ENCODE data around the gene F10. TPM values are rescaled to one million over a fixed set of nuclear protein-coding genes. Genes with fewer than 3 reads are reported as not detected.

The F10 gene
- total RNA-seq, 2 experiments from 2014 or later = not detected

GRCh38 chr13:113171250-113172125, 48.9 kb downstream of the F10 start:
- CTCF ChIA-PET = no interaction called here
- Mint-ChIP-seq H3K9me3 (peaks cover 9% of the 10 kb centered on the region), H3K27me3 (ENCODE audit: low read depth) (no peaks in the 10 kb centered on the region), H3K27ac (no peak overlapping the region), H3K36me3 (ENCODE audit: low read depth) (peaks cover 45% of the 10 kb centered on the region), H3K4me3 (no peak overlapping the region), H3K4me1 (ENCODE audit: low read depth) (peaks cover 8% of the 10 kb centered on the region)
- intact Hi-C loops (cut with micrococcal nuclease) = no loop called here
- DNase-seq = no peak

DNA sequence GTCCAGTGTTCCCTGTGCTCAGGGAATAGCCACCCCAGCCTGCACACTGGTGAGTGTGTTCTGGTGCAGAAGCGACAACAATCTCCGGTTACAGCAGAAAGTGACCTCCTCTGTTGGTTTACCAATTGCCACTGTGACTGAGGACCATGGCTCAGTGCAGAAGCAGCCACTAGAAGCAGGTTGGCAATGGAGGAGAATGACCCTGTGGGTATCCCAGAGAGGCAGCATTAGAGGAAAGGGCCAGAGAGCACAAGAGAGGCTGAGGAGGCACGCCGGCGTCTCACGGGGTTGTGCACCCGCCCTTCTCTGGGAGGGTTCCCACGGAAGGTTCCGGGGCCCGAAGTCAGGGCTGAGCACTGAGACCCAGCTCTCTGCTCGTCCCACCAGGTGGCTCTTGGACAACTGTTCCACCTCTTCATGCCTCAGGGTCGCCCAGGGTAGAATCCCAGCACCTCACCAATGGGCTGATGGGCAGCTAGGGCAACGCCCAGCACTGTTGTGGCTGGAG, 49.9 kb downstream of the F10 start:
- CTCF ChIA-PET = no interaction called here
- DNase-seq = no peak
- intact Hi-C loops (cut with micrococcal nuclease) = no loop called here
- H3K36me3 Mint-ChIP-seq (ENCODE audit: low read depth) = peaks cover 43% of the 10 kb centered on the region
- H3K4me1 Mint-ChIP-seq (ENCODE audit: low read depth) = peaks cover 8% of the 10 kb centered on the region
- H3K27me3 Mint-ChIP-seq (ENCODE audit: low read depth) = no peaks in the 10 kb centered on the region
- H3K9me3 Mint-ChIP-seq = peaks cover 9% of the 10 kb centered on the region
- H3K27ac Mint-ChIP-seq = no peak overlapping the region
- no peak overlapping the region for H3K4me3 Mint-ChIP-seq

GRCh38 chr13:113176280-113176679, 53.7 kb downstream of the F10 start:
- Mint-ChIP-seq H3K4me3 (no peak overlapping the region), H3K9me3 (peaks cover 2% of the 10 kb centered on the region), H3K36me3 (ENCODE audit: low read depth) (peaks cover 41% of the 10 kb centered on the region), H3K4me1 (ENCODE audit: low read depth) (peaks cover 17% of the 10 kb centered on the region), H3K27me3 (ENCODE audit: low read depth) (no peaks in the 10 kb centered on the region), H3K27ac (peak overlapping the region; percentile 82)
- CTCF ChIA-PET = no interaction called here
- DNase-seq = peak; percentile 45
- intact Hi-C loops (cut with micrococcal nuclease) = no loop called here

- DNase-seq = no peak
- CTCF ChIA-PET = no interaction called here
- peaks cover 39% of the 10 kb centered on the region for H3K36me3 Mint-ChIP-seq (ENCODE audit: low read depth)
- intact Hi-C loops (cut with micrococcal nuclease) = no loop called here
- H3K4me1 Mint-ChIP-seq (ENCODE audit: low read depth) = peaks cover 17% of the 10 kb centered on the region
- no peak overlapping the region for H3K27ac Mint-ChIP-seq
- no peaks in the 10 kb centered on the region for H3K27me3 Mint-ChIP-seq (ENCODE audit: low read depth)
- H3K9me3 Mint-ChIP-seq = peaks cover 2% of the 10 kb centered on the region
- no peak overlapping the region for H3K4me3 Mint-ChIP-seq
Observed at GRCh38 chr13:113176822-113177221, 54.2 kb downstream of the F10 start.

DNA sequence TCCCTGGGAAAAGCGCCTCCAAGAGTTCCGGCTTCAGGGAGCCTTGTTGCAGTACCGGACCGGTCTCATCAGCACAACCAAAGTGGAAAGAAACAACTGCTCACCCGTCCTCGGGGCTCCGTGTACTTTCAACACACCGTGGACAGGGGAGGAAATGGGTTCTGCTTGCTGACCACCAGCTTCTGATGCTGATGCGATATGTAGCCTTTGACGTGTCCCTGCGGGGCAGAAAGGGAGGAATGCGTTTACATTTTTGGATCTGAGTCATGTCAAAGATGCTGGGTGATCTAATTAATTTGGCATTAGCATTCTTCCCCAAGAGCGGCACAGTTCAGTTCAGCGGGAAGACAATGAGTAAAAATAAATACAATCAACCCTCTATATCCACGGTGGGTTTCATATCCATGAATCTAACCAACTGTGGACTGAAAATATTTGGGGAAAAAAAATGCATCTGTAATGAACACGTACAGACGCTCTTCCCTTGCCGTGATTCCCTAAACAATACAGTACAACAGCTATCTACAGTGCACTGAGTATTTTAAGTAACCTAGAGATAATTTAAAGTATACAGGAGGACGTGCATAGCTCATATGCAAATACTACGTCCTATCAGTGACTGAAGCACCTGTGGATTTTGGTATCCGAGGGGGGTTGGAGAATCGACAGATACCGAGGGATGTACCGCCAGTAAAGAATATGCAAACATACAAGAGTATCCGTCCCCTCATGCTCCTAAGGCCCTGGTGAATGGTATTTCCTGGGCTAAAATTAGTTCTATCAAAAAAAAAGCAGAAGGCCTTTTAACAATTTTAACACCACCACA, 55.7 kb downstream of the F10 start:
- DNase-seq = no peak
- Mint-ChIP-seq H3K9me3 (peaks cover 2% of the 10 kb centered on the region), H3K4me3 (no peak overlapping the region), H3K4me1 (ENCODE audit: low read depth) (peaks cover 17% of the 10 kb centered on the region), H3K36me3 (ENCODE audit: low read depth) (peaks cover 43% of the 10 kb centered on the region), H3K27ac (no peak overlapping the region), H3K27me3 (ENCODE audit: low read depth) (no peaks in the 10 kb centered on the region)
- CTCF ChIA-PET = interaction anchor here (0.6 to 0.9 kb wide), 2 partner anchors 9 to 608 kb away, joined by 3 read pairs; no protein-coding TSS in a partner anchor
- intact Hi-C loops (cut with micrococcal nuclease) = no loop called here

DNA sequence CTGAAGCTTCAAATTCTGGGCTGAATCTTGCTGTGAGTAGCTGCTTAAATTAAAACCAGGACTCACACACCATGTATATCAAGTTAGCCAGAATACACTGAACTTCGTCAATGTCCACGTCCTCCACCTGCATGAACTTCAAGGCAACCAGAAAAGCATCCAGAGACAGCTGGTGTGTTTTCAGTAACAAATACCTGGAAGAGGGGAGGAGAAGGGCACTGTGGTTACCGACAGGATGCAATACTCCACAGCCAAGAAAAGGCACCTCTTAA, 56.2 kb downstream of the F10 start:
- CTCF ChIA-PET = interaction anchor here (0.6 to 0.9 kb wide), 2 partner anchors 9 to 608 kb away, joined by 3 read pairs; no protein-coding TSS in a partner anchor

GRCh38 chr13:113179374-113180230, 57.0 kb downstream of the F10 start:
- Mint-ChIP-seq H3K27me3 (ENCODE audit: low read depth) (no peaks in the 10 kb centered on the region), H3K36me3 (ENCODE audit: low read depth) (peaks cover 46% of the 10 kb centered on the region), H3K9me3 (peaks cover 2% of the 10 kb centered on the region), H3K27ac (peak overlapping the region; percentile 59), H3K4me3 (no peak overlapping the region), H3K4me1 (ENCODE audit: low read depth) (peaks cover 17% of the 10 kb centered on the region)
- intact Hi-C loops (cut with micrococcal nuclease) = no loop called here
- CTCF ChIA-PET = interaction anchor here (0.6 kb wide), 1 partner anchor 607 kb away, joined by 3 read pairs; no protein-coding TSS in a partner anchor
- DNase-seq = peak; percentile 14

More for the DNA sequence above, 56.2 kb downstream of the F10 start:
- H3K27me3 Mint-ChIP-seq (ENCODE audit: low read depth) = no peaks in the 10 kb centered on the region
- intact Hi-C loops (cut with micrococcal nuclease) = no loop called here
- H3K4me1 Mint-ChIP-seq (ENCODE audit: low read depth) = peaks cover 17% of the 10 kb centered on the region
- peaks cover 2% of the 10 kb centered on the region for H3K9me3 Mint-ChIP-seq
- H3K27ac Mint-ChIP-seq = no peak overlapping the region
- H3K36me3 Mint-ChIP-seq (ENCODE audit: low read depth) = peaks cover 49% of the 10 kb centered on the region
- no peak overlapping the region for H3K4me3 Mint-ChIP-seq
- DNase-seq = no peak

DNA sequence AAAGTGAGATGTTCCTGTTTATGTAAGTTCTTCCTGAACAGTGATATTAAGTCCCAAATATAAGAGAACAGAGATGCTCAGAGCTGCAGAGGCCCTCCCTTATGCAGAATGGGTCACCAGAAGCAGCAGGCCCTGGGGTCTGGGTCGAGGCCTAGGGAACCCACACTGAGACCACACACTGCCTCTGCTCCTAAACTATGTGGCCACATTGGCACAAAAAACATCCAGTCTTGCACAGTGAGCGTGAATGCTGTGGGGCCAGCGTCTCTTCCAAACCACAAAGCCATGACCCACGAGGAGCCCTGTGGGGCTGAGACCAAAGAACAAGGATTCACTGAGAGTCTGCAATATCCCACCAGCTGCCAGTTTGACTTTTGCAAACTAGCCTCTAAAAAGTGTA, 59.4 kb downstream of the F10 start:
- no peak overlapping the region for H3K4me3 Mint-ChIP-seq
- intact Hi-C loops (cut with micrococcal nuclease) = no loop called here
- DNase-seq = no peak
- H3K4me1 Mint-ChIP-seq (ENCODE audit: low read depth) = peaks cover 31% of the 10 kb centered on the region
- H3K9me3 Mint-ChIP-seq = no peaks in the 10 kb centered on the region
- CTCF ChIA-PET = no interaction called here
- H3K27ac Mint-ChIP-seq = no peak overlapping the region
- H3K36me3 Mint-ChIP-seq (ENCODE audit: low read depth) = peaks cover 47% of the 10 kb centered on the region
- no peaks in the 10 kb centered on the region for H3K27me3 Mint-ChIP-seq (ENCODE audit: low read depth)

GRCh38 chr13:113183450-113184129, 61.0 kb downstream of the F10 start:
- H3K27me3 Mint-ChIP-seq (ENCODE audit: low read depth) = no peaks in the 10 kb centered on the region
- peaks cover 51% of the 10 kb centered on the region for H3K36me3 Mint-ChIP-seq (ENCODE audit: low read depth)
- DNase-seq = no peak
- H3K4me1 Mint-ChIP-seq (ENCODE audit: low read depth) = peaks cover 43% of the 10 kb centered on the region
- CTCF ChIA-PET = no interaction called here
- intact Hi-C loops (cut with micrococcal nuclease) = no loop called here
- H3K27ac Mint-ChIP-seq = no peak overlapping the region
- H3K9me3 Mint-ChIP-seq = no peaks in the 10 kb centered on the region
- no peak overlapping the region for H3K4me3 Mint-ChIP-seq

DNA sequence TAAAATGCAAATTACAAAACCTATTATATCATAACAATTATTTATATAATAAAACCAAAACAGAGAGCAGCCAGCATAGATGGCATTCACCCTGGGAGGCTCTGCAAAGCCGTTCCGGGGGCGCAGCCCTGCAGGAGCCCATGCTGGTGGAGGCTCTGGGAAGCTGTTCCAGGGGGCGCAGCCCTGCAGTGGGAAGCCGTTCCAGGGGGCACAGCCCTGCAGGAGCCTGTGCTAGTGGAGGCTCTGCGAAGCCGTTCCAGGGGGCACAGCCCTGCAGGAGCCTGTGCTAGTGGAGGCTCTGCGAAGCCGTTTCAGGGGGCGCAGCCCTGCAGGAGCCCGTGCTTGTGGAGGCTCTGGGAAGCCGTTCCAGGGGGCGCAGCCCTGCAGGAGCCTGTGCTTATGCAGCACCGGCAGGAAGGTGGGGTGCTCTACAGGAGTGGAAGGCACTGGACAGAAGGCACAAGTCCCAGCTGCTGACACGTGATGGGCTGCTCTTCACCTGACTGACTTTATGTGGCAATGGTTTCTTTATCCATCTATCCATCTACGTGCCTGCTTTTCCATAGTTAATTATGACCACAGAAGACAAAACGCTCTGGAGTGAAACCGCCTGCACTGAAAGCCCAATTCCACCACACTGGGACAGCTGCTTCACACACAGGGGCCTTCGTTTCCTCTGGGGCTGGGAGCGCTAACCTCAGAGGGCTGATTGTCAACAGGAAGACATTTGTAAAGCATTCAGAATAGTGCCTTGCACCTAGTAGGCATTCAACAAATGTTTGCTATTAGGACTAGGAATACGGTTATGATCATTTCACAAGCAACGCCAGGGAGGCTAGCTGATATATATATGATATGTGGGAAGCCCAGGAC, 62.2 kb downstream of the F10 start:
- intact Hi-C loops (cut with micrococcal nuclease) = no loop called here
- peak overlapping the region; percentile 56 for H3K4me3 Mint-ChIP-seq
- DNase-seq = peak; percentile 28
- peaks cover 38% of the 10 kb centered on the region for H3K4me1 Mint-ChIP-seq (ENCODE audit: low read depth)
- no peaks in the 10 kb centered on the region for H3K27me3 Mint-ChIP-seq (ENCODE audit: low read depth)
- CTCF ChIA-PET = no interaction called here
- H3K27ac Mint-ChIP-seq = peak overlapping the region; percentile 70
- no peaks in the 10 kb centered on the region for H3K9me3 Mint-ChIP-seq
- H3K36me3 Mint-ChIP-seq (ENCODE audit: low read depth) = peaks cover 56% of the 10 kb centered on the region
